ENCODE measurements around the gene B3GALT6. TPM values are rescaled to one million over a fixed set of nuclear protein-coding genes. Genes with fewer than 3 reads are reported as not detected.

Gene B3GALT6
- total RNA-seq, 1 experiment from 2014 or later = 74.0 TPM

- Histone ChIP-seq H3K36me3 (ENCODE audit: low read depth, low read length) (no peaks in the 10 kb centered on the region), H3F3A (ENCODE audit: low read length, unreplicated experiment) (no peaks in the 10 kb centered on the region), H3K4me2 (ENCODE audit: low read length) (peak overlapping the region; percentile 84), H3K4me1 (ENCODE audit: insufficient read depth, low read length) (peaks cover 25% of the 10 kb centered on the region), H2AFZ (ENCODE audit: low read length) (peak overlapping the region; percentile 72), H3K27me3 (ENCODE audit: low read length) (no peaks in the 10 kb centered on the region), H3K4me3 (ENCODE audit: low read length) (peak overlapping the region; percentile 60; the same call in 1 of the 2 replicates), H3K79me2 (ENCODE audit: low read length) (peaks cover 12% of the 10 kb centered on the region), H4K20me1 (ENCODE audit: low read length) (no peaks in the 10 kb centered on the region), H3K9me2 (replicated peaks; ENCODE audit: low read length) (no peaks in the 10 kb centered on the region), H3K9me3 (ENCODE audit: low read length) (no peaks in the 10 kb centered on the region), H3K9ac (ENCODE audit: low read length) (0 out of 2 replicates have a peak overlapping the region, but pooled peaks have one; percentile 11), H3K27ac (ENCODE audit: low read length) (peak overlapping the region; percentile 31; the same call in 1 of the 2 replicates)
- intact Hi-C loops (cut with micrococcal nuclease) = loop anchor here (2.0 kb wide), 1 partner anchor 92 kb away; the partner anchor contains the start of gene C1orf159
- CTCF ChIA-PET = no interaction called here
- DNase-seq (no peak), ATAC-seq (no peak)
- BruUV-seq (replicated peaks) = no TSS peak
- no peak for TF ChIP-seq EZH2 (IDR thresholded peaks at IDR 0.05; ENCODE audit: low read length, unreplicated experiment)
- TF ChIP-seq, protein P1, sequence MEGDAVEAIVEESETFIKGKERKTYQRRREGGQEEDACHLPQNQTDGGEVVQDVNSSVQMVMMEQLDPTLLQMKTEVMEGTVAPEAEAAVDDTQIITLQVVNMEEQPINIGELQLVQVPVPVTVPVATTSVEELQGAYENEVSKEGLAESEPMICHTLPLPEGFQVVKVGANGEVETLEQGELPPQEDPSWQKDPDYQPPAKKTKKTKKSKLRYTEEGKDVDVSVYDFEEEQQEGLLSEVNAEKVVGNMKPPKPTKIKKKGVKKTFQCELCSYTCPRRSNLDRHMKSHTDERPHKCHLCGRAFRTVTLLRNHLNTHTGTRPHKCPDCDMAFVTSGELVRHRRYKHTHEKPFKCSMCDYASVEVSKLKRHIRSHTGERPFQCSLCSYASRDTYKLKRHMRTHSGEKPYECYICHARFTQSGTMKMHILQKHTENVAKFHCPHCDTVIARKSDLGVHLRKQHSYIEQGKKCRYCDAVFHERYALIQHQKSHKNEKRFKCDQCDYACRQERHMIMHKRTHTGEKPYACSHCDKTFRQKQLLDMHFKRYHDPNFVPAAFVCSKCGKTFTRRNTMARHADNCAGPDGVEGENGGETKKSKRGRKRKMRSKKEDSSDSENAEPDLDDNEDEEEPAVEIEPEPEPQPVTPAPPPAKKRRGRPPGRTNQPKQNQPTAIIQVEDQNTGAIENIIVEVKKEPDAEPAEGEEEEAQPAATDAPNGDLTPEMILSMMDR (conservative IDR thresholded peaks at IDR 0.05; ENCODE audit: low read depth, low read length) = no peak
- no peak for TF ChIP-seq EZH2phosphoT487 (IDR thresholded peaks at IDR 0.05; ENCODE audit: borderline replicate concordance, low read length)
- POLR2A ChIA-PET (ENCODE audit: unreplicated experiment) = interaction anchor here (0.7 kb wide), 3 partner anchors 29 to 93 kb away, joined by 3 to 7 read pairs (median 6); partner anchors contain the start of gene C1orf159
Measured at GRCh38 chr1:1208713-1209433, 23.2 kb upstream of the B3GALT6 start.

DNA sequence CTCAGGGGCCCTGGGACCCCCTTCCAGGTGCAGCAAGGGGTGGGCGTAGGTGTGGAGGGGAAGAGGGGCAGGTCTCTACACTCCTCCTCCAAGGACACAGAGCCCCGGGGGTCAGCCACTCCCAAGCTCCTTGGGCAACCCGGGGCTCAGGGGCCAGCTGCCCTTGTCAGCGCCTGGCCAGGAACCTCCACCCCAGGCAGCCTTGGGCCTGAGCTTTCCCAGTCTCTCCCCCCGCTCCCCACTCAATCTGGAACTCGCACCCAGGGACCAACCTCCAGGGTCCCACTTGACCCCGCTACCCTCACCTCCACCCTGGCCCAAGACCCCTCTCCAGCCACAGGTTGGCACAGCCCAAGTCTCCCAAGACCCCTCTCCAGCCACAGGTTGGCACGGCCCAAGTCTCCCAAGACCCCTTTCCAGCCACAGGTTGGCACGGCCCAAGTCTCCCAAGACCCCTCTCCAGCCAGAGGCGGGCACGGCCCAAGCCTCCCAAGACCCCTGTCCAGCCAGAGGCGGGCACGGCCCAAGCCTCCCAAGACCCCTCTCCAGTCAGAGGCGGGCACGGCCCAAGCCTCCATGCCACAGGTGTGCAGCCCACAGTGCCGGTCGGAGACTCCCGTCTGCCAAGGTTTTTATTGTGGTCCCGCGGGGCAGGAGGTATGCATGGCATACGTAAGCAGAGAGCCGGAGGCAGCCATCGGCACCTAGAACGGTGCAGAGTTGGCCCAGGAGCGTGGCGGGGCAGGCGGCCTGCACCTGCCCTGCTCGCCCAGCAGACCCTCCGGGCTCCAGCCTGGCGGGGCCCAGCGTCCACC lies 21.1 kb upstream of the B3GALT6 start:
- Histone ChIP-seq H3K4me2 (ENCODE audit: low read length) (no peak overlapping the region), H3K9me3 (ENCODE audit: low read length) (no peaks in the 10 kb centered on the region), H3K4me1 (ENCODE audit: insufficient read depth, low read length) (peaks cover 16% of the 10 kb centered on the region), H3K79me2 (ENCODE audit: low read length) (peaks cover 2% of the 10 kb centered on the region), H3K36me3 (ENCODE audit: low read depth, low read length) (no peaks in the 10 kb centered on the region; the same call in 1 of the 2 replicates), H3K27me3 (ENCODE audit: low read length) (no peaks in the 10 kb centered on the region), H3K9me2 (replicated peaks; ENCODE audit: low read length) (no peaks in the 10 kb centered on the region), H4K20me1 (ENCODE audit: low read length) (no peaks in the 10 kb centered on the region), H3F3A (ENCODE audit: low read length, unreplicated experiment) (no peaks in the 10 kb centered on the region), H3K4me3 (ENCODE audit: low read length) (no peak overlapping the region), H2AFZ (ENCODE audit: low read length) (no peak overlapping the region), H3K9ac (ENCODE audit: low read length) (no peak overlapping the region), H3K27ac (ENCODE audit: low read length) (no peak overlapping the region)
- CTCF ChIA-PET = no interaction called here
- TF ChIP-seq EZH2phosphoT487 (IDR thresholded peaks at IDR 0.05; ENCODE audit: borderline replicate concordance, low read length) (no peak), EZH2 (IDR thresholded peaks at IDR 0.05; ENCODE audit: low read length, unreplicated experiment) (no peak)
- TF ChIP-seq, protein P1 (conservative IDR thresholded peaks at IDR 0.05; ENCODE audit: low read depth, low read length) = no peak
- intact Hi-C loops (cut with micrococcal nuclease) = no loop called here
- POLR2A ChIA-PET (ENCODE audit: unreplicated experiment) = no interaction called here
- ATAC-seq (no peak), DNase-seq (no peak)
- no TSS peak for BruUV-seq (replicated peaks)

Measured in PC-3 (cell line).